ENCODE data around the gene TOB2.
A peak's percentile ranks its signal among the peaks of the same experiment; 100 is the strongest.

The TOB2 gene

GRCh38 chr22:41478473-41478872 is 31.9 kb upstream of the TOB2 start:
- H4K20me1 ChIP-seq (ENCODE audit: insufficient read depth, low read length) = peaks cover 29% of the 10 kb centered on the region
- H2AFZ ChIP-seq (ENCODE audit: low read depth, low read length) = no peak overlapping the region
- peak overlapping the region; percentile 10; the same call in 1 of the 2 replicates for H3K4me2 ChIP-seq (ENCODE audit: low read length)
- no peaks in the 10 kb centered on the region for H3K9me3 ChIP-seq (ENCODE audit: insufficient read depth, low read length)
- peaks cover 26% of the 10 kb centered on the region for H3K4me1 ChIP-seq (ENCODE audit: low read length)
- H3K9ac ChIP-seq (ENCODE audit: low read length) = no peak overlapping the region
- peaks cover 85% of the 10 kb centered on the region for H3K79me2 ChIP-seq (ENCODE audit: low read length)
- peaks cover 6% of the 10 kb centered on the region for H3K36me3 ChIP-seq (replicated peaks; ENCODE audit: low read depth, low read length)
- H3K4me3 ChIP-seq (ENCODE audit: low read length) = no peak overlapping the region
- peak overlapping the region; percentile 79 for H3K27ac ChIP-seq (ENCODE audit: low read length)
- no peaks in the 10 kb centered on the region for H3K27me3 ChIP-seq (ENCODE audit: low read depth, low read length)
- TF ChIP-seq, protein P1, sequence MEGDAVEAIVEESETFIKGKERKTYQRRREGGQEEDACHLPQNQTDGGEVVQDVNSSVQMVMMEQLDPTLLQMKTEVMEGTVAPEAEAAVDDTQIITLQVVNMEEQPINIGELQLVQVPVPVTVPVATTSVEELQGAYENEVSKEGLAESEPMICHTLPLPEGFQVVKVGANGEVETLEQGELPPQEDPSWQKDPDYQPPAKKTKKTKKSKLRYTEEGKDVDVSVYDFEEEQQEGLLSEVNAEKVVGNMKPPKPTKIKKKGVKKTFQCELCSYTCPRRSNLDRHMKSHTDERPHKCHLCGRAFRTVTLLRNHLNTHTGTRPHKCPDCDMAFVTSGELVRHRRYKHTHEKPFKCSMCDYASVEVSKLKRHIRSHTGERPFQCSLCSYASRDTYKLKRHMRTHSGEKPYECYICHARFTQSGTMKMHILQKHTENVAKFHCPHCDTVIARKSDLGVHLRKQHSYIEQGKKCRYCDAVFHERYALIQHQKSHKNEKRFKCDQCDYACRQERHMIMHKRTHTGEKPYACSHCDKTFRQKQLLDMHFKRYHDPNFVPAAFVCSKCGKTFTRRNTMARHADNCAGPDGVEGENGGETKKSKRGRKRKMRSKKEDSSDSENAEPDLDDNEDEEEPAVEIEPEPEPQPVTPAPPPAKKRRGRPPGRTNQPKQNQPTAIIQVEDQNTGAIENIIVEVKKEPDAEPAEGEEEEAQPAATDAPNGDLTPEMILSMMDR (IDR thresholded peaks at IDR 0.05; ENCODE audit: low read depth, low read length) = no peak
- TF ChIP-seq EZH2phosphoT487 (IDR thresholded peaks at IDR 0.05; ENCODE audit: low read depth) = no peak

DNA sequence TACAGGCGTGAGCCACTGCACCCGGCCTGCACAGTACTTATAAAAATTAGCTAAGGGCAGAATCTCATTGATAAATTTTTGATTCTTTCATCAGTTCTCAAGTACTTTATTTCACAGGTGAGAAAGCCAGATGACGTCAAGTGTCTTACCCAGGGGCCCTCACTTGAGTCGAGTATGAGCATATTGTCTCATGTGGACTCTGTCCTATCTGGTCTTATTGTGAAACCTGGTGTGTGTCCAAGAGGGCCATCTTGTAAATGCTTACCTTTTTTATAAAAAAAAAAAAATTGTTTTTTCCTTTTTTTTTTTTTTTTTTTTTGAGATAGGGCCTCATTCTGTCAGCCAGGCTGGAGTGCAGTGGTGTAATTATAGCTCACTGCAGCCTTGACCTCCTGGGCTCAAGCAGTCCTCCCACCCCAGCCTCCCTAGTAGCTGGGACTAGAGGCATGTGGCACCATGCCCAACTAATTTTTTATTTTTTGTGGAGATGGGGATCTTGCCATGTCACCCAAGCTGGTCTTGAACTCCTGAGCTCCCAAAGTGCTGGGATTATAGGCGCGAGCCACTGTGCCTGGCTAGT is 28.4 kb upstream of the TOB2 start:
- TF ChIP-seq EZH2phosphoT487 (IDR thresholded peaks at IDR 0.05; ENCODE audit: low read depth) = no peak
- TF ChIP-seq, protein P1 (IDR thresholded peaks at IDR 0.05; ENCODE audit: low read depth, low read length) = no peak
- H3K4me2 ChIP-seq (ENCODE audit: low read length) = no peak overlapping the region
- peaks cover 8% of the 10 kb centered on the region for H3K36me3 ChIP-seq (replicated peaks; ENCODE audit: low read depth, low read length)
- no peak overlapping the region for H2AFZ ChIP-seq (ENCODE audit: low read depth, low read length)
- no peaks in the 10 kb centered on the region for H3K27me3 ChIP-seq (ENCODE audit: low read depth, low read length)
- no peak overlapping the region for H3K4me3 ChIP-seq (ENCODE audit: low read length)
- no peaks in the 10 kb centered on the region for H3K9me3 ChIP-seq (ENCODE audit: insufficient read depth, low read length)
- H4K20me1 ChIP-seq (ENCODE audit: insufficient read depth, low read length) = peaks cover 6% of the 10 kb centered on the region; the same call in 1 of the 2 replicates
- H3K9ac ChIP-seq (ENCODE audit: low read length) = no peak overlapping the region
- peaks cover 86% of the 10 kb centered on the region for H3K79me2 ChIP-seq (ENCODE audit: low read length)
- peaks cover 30% of the 10 kb centered on the region for H3K4me1 ChIP-seq (ENCODE audit: low read length)
- H3K27ac ChIP-seq (ENCODE audit: low read length) = peak overlapping the region; percentile 5; the same call in 1 of the 2 replicates

DNA sequence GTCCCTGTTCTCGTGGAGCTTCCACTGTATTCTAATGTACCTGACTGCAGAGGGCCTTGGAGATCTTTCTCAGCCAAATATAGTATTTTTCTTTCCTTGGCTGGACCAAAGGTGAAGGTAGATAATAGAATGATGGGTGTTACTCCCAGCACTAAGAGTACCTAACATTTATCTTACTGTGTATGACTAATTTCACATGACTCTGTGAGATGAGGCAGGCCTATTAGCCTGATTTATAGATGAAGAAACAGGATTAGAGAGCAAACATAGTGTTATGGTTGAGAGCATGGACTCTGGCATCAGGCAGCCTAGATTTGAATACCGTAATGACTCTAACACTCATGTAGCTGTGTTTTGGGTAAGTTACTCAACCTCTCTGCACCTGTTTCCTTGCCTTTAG is 25.0 kb upstream of the TOB2 start:
- Histone ChIP-seq H3K4me2 (ENCODE audit: low read length) (no peak overlapping the region), H3K9ac (ENCODE audit: low read length) (no peak overlapping the region), H3K9me3 (ENCODE audit: insufficient read depth, low read length) (no peaks in the 10 kb centered on the region), H4K20me1 (ENCODE audit: insufficient read depth, low read length) (no peaks in the 10 kb centered on the region), H3K27ac (ENCODE audit: low read length) (no peak overlapping the region), H3K79me2 (ENCODE audit: low read length) (peaks cover 89% of the 10 kb centered on the region), H3K4me1 (ENCODE audit: low read length) (peaks cover 22% of the 10 kb centered on the region), H3K4me3 (ENCODE audit: low read length) (no peak overlapping the region), H3K36me3 (replicated peaks; ENCODE audit: low read depth, low read length) (peaks cover 12% of the 10 kb centered on the region), H3K27me3 (ENCODE audit: low read depth, low read length) (no peaks in the 10 kb centered on the region), H2AFZ (ENCODE audit: low read depth, low read length) (no peak overlapping the region)
- TF ChIP-seq EZH2phosphoT487 (IDR thresholded peaks at IDR 0.05; ENCODE audit: low read depth) = no peak
- TF ChIP-seq, protein P1 (IDR thresholded peaks at IDR 0.05; ENCODE audit: low read depth, low read length) = no peak

DNA sequence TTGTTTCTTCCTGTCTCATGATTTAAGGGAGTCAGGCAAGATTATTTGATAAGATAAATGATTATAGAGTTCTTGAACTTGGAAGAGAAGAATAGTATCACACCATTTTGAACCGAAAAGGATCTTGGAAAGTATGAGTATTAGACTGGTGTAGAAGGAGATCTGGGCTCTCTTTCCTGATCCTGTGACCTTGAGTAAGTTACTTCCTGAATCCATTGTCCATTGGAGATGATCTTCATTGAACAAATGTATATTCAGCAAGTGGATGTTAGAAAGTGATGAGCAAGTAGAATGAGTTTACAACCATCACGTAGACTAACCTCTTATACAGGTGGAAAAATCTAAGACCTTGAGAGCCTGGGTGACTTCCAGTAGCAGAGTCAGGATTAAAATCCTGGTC is 24.3 kb upstream of the TOB2 start:
- H3K9ac ChIP-seq (ENCODE audit: low read length) = no peak overlapping the region
- TF ChIP-seq EZH2phosphoT487 (IDR thresholded peaks at IDR 0.05; ENCODE audit: low read depth) = no peak
- TF ChIP-seq, protein P1 (IDR thresholded peaks at IDR 0.05; ENCODE audit: low read depth, low read length) = no peak
- peaks cover 90% of the 10 kb centered on the region for H3K79me2 ChIP-seq (ENCODE audit: low read length)
- no peaks in the 10 kb centered on the region for H3K27me3 ChIP-seq (ENCODE audit: low read depth, low read length)
- peaks cover 20% of the 10 kb centered on the region for H3K4me1 ChIP-seq (ENCODE audit: low read length)
- H3K9me3 ChIP-seq (ENCODE audit: insufficient read depth, low read length) = no peaks in the 10 kb centered on the region
- no peaks in the 10 kb centered on the region for H4K20me1 ChIP-seq (ENCODE audit: insufficient read depth, low read length)
- no peak overlapping the region for H2AFZ ChIP-seq (ENCODE audit: low read depth, low read length)
- H3K36me3 ChIP-seq (replicated peaks; ENCODE audit: low read depth, low read length) = peaks cover 18% of the 10 kb centered on the region
- no peak overlapping the region for H3K4me2 ChIP-seq (ENCODE audit: low read length)
- H3K4me3 ChIP-seq (ENCODE audit: low read length) = no peak overlapping the region
- H3K27ac ChIP-seq (ENCODE audit: low read length) = no peak overlapping the region

All from OCI-LY3 (cell line).